H1 (cell line): ENCODE measurements around the gene GNG4. TPM values are rescaled to one million over a fixed set of nuclear protein-coding genes. Genes with fewer than 3 reads are reported as not detected.
A peak's percentile ranks its signal among the peaks of the same experiment; 100 is the strongest.

Source experiments
- ASH2L ChIP-seq: fragments of 200-600, 300-600 bp; sonication (generic); IDR thresholded peaks from one replicate; pipeline ENCODE4 v1.7.1; 2017; ENCODE audit warnings: low read length
- BACH1 ChIP-seq: IDR thresholded peaks from 2 replicates; pipeline ENCODE4 v1.6.1; 2012; ENCODE audit warnings: low read length, improper control_type of control experiment
- CHD2 ChIP-seq: IDR thresholded peaks from 2 replicates; pipeline ENCODE4 v1.6.1; 2012; ENCODE audit warnings: low read length, improper control_type of control experiment
- CHD7 ChIP-seq: fragments of 300-600 bp; sonication (generic); IDR thresholded peaks from 2 replicates; pipeline ENCODE4 v1.7.1; 2012; ENCODE audit warnings: low read length, moderate library complexity, mild to moderate bottlenecking, inconsistent platforms; ENCODE audit not compliant: insufficient replicate concordance
- CTBP2 ChIP-seq: IDR thresholded peaks from 2 replicates; pipeline ENCODE4 v1.7.0; 2011; ENCODE audit warnings: borderline replicate concordance, mild to moderate bottlenecking, moderate library complexity, mixed read lengths, low read length; ENCODE audit not compliant: insufficient read depth, insufficient read length
- FOSL1 ChIP-seq: IDR thresholded peaks from 2 replicates; pipeline ENCODE4 v1.6.1; 2011; ENCODE audit warnings: mild to moderate bottlenecking, low read depth, low read length, moderate library complexity; ENCODE audit not compliant: insufficient read depth
- JUN ChIP-seq: IDR thresholded peaks from 2 replicates; pipeline ENCODE4 v1.6.1; 2011; ENCODE audit warnings: low read depth, mild to moderate bottlenecking, improper control_type of control experiment, low read length
- JUND ChIP-seq: IDR thresholded peaks from 2 replicates; pipeline ENCODE4 v1.6.1; 2011; ENCODE audit warnings: mild to moderate bottlenecking, improper control_type of control experiment, low read length
- MAFK ChIP-seq: IDR thresholded peaks from 2 replicates; pipeline ENCODE4 v1.6.1; 2012; ENCODE audit warnings: low read depth, mild to moderate bottlenecking, improper control_type of control experiment, low read length
- RFX5 ChIP-seq: IDR thresholded peaks from 2 replicates; pipeline ENCODE4 v1.6.1; 2011; ENCODE audit warnings: low read depth, low read length, improper control_type of control experiment, borderline replicate concordance
- SP1 ChIP-seq: IDR thresholded peaks from 2 replicates; pipeline ENCODE4 v1.6.1; 2011; ENCODE audit warnings: low read depth, low read length
- polyA plus RNA-seq, 7 experiments: library from polyadenylated mRNA; depleted of rRNA in 3 of 7; stranded (reverse) in 5 of 7; unstranded in 2 of 7; fragments of >200 nt in 5 of 7; fragments of 200-250 nt in 2 of 7; gene quantifications; 1 replicate in 5 of 7; 2 replicates in 1 of 7; 4 replicates in 1 of 7; pipeline versions ENCODE4 v1.2.1 to v1.2.3, GENCODE V29; 2011 to 2013; ENCODE audit warnings: missing spikeins in 2 of 7, mixed read lengths in 2 of 7
- total RNA-seq: library from RNA; stranded (reverse); fragmentation: NEBNext Ultra II Directional; extraction: Animal tissue kit (Norgen Biotek cat#: 25700); gene quantifications from 2 replicates; pipeline ENCODE4 v1.2.1, GENCODE V29; 2021

The GNG4 gene
- total and polyA plus RNA-seq, 2 of the 8 experiments (the other 6 are each of a cell fraction or from before 2014, with no cell fraction given) = 95.5 to 96.8 TPM

- TF ChIP-seq CHD7 = no peak
- TF ChIP-seq ASH2L = peak; percentile 58
- peak; percentile 60 for TF ChIP-seq BACH1
- no peak for TF ChIP-seq CTBP2
- TF ChIP-seq CHD2 = no peak
- no peak for TF ChIP-seq FOSL1
- TF ChIP-seq MAFK = no peak
- no peak for TF ChIP-seq RFX5
- no peak for TF ChIP-seq JUND
- TF ChIP-seq JUN = no peak
- TF ChIP-seq SP1 = no peak; the same call in 1 of the 2 replicates
These were observed 971 bp upstream of the GNG4 start (continued) for GRCh38 chr1:235650341-235651169.
